DMS153 (cell line): ENCODE data around the gene CD3D.

Experiments
- DNase-seq: peaks from one replicate; lab custom pipeline; 2025; lab: John Stamatoyannopoulos, UW

Gene CD3D

GRCh38 chr11:118301600-118302195 is 40.8 kb downstream of the CD3D start:
- DNase-seq, result no peak

GRCh38 chr11:118295815-118296454 is 46.6 kb downstream of the CD3D start:
- no peak for DNase-seq

GRCh38 chr11:118295199-118295598 is 47.3 kb downstream of the CD3D start:
- no peak for DNase-seq

- DNase-seq, result no peak
These were observed 48.5 kb downstream of the CD3D start for GRCh38 chr11:118294053-118294452.

DNA sequence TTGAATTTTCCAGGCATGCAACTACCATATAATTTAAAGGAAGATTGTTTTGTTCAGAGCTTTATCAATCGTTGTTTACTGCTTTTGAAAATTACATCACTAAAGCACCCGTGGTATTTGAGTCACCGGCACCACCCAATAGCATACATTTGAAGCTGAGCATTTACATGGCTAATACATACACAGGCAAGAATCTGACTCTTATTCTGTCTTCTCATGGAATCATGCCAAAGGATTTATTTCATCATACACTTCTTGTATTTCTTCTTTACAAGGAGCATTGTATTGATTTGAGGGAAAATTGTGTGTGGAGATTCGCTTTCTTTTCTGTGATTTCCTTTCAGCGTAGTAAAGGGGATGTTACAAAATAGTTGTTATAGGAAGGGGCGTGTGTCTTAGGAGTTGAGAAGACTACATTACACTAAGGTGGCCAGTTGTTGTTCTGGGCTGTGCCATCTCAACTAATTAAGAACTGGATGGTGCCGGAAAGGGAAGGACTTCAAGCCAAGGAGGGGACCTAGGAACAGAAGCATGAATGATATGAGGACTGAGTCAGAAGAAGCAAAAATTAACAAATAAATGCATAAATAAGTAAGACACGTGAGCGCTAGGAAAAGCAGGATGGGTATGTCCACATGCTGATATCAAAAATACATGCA is 50.9 kb downstream of the CD3D start:
- no peak for DNase-seq

- DNase-seq, result peak; percentile 8
These were observed 51.6 kb downstream of the CD3D start for GRCh38 chr11:118290923-118291322.

GRCh38 chr11:118289401-118289800 is 53.1 kb downstream of the CD3D start:
- DNase-seq, result no peak
